Measurements from ENCODE around the gene C19orf53. TPM values are rescaled to one million over a fixed set of nuclear protein-coding genes. Genes with fewer than 3 reads are reported as not detected.
A peak's percentile ranks its signal among the peaks of the same experiment; 100 is the strongest.

Gene C19orf53
- total and polyA plus RNA-seq, 9 of the 15 experiments (the other 6 are each of a cell fraction or from before 2014, with no cell fraction given) = 98.5 to 441 (median 164) TPM

GRCh38 chr19:13774217-13775191, at the start of gene C19orf53 (continued):
- peak; percentile 97 for TF ChIP-seq GABPB1 (CRISPR knock-in tag; IDR thresholded peaks at IDR 0.05)
- TF ChIP-seq ZEB2 (IDR thresholded peaks at IDR 0.05) = 0 out of 2 replicates have a peak, but pooled peaks have one; percentile 20
- peak; percentile 77 for TF ChIP-seq RFX1 (IDR thresholded peaks at IDR 0.05)
- peak; percentile 71 for TF ChIP-seq HMGN3 (IDR thresholded peaks at IDR 0.05; ENCODE audit: borderline replicate concordance, extremely low read depth, insufficient read length, low read depth, low read length)
- peak; percentile 87 for TF ChIP-seq TAF1 (IDR thresholded peaks at IDR 0.05; ENCODE audit: control insufficient read depth, extremely low read depth, insufficient read depth, low read length, severe bottlenecking)
- TF ChIP-seq RBM25 (IDR thresholded peaks at IDR 0.05; ENCODE audit: low read depth, low read length, severe bottlenecking) = no peak
- no peak for TF ChIP-seq NFATC3 (IDR thresholded peaks at IDR 0.05)
- TF ChIP-seq BCOR (IDR thresholded peaks at IDR 0.05) = peak; percentile 47; the same call in 1 of the 2 replicates
- peak; percentile 52 to 98 for TF ChIP-seq AFF1 (IDR thresholded peaks at IDR 0.05; ENCODE audit: low read depth in 1 of 2, partially characterized antibody in 2 of 2)
- peak; percentile 59; the same call in 1 of the 2 replicates for TF ChIP-seq ESRRA (IDR thresholded peaks at IDR 0.05; ENCODE audit: borderline replicate concordance, low read depth)
- TF ChIP-seq ZHX1 (conservative IDR thresholded peaks at IDR 0.05; ENCODE audit: low read length) = no peak; the same call in 1 of the 2 replicates
- no peak for TF ChIP-seq ZNF778 (CRISPR knock-in tag; IDR thresholded peaks at IDR 0.05)
- TF ChIP-seq NRF1 (conservative IDR thresholded peaks at IDR 0.05 in 1 of 2, IDR thresholded peaks at IDR 0.05 in 1 of 2) = peak; percentile 87 to 88
- TF ChIP-seq CSDE1 (IDR thresholded peaks at IDR 0.05) = 0 out of 4 replicates have a peak, but pooled peaks of 1 of the 2 experiments have one; percentile 35
- no peak for TF ChIP-seq ZNF79 (CRISPR knock-in tag; IDR thresholded peaks at IDR 0.05; ENCODE audit: low read depth)
- TF ChIP-seq ATF1 (CRISPR knock-in tag; IDR thresholded peaks at IDR 0.05) = no peak
- peak; percentile 94 for TF ChIP-seq ATF1 (tag; IDR thresholded peaks at IDR 0.05)
- TF ChIP-seq POLR2H (tag; IDR thresholded peaks at IDR 0.05; ENCODE audit: low read depth) = peak; percentile 80
- no peak for TF ChIP-seq SETDB1 (IDR thresholded peaks at IDR 0.05; ENCODE audit: low read length)
- peak; percentile 93 for TF ChIP-seq CREB3L1 (IDR thresholded peaks at IDR 0.05; ENCODE audit: borderline replicate concordance, low read depth)

All from K562 (cell line).